ENCODE measurements around the gene HSPH1.

Gene HSPH1

DNA sequence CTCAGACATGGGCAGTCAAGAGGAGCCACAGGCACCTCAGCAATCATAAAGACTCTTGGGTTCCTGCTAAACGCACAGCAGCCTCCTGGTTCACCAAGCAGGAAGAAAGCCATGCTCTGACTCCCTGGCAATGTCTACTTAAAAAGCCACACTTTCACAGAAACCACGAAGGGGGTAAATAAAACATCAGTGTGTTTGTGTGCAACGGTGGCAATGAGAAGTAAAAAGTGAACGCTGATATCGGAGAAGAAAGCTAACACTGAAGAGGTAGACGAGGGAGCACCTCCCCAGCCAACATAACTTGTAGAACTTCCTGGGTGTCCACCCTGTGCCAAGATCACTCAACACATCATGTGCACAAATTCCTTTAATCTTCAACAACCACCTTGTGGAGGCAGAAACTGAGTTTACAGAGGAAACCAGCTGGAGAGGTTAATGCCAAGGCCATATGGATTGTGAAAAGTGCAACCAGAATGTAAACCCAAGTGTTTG lies 30.2 kb downstream of the HSPH1 start:
- FAIRE-seq (no peak), DNase-seq (ENCODE audit: insufficient read length, low spot score) (no peak)
- TF ChIP-seq CTCF (IDR thresholded peaks at IDR 0.05; ENCODE audit: insufficient read depth, missing control alignments) = no peak

- FAIRE-seq = no peak
- no peak for DNase-seq (ENCODE audit: insufficient read length, low spot score)
- no peak for TF ChIP-seq CTCF (IDR thresholded peaks at IDR 0.05; ENCODE audit: insufficient read depth, missing control alignments)
These were observed 32.3 kb downstream of the HSPH1 start for GRCh38 chr13:31129419-31129818.

GRCh38 chr13:31124204-31124603 lies 37.5 kb downstream of the HSPH1 start:
- FAIRE-seq (no peak), DNase-seq (ENCODE audit: insufficient read length, low spot score) (no peak)
- TF ChIP-seq CTCF (IDR thresholded peaks at IDR 0.05; ENCODE audit: insufficient read depth, missing control alignments) = no peak

GRCh38 chr13:31122544-31123260 lies 39.0 kb downstream of the HSPH1 start:
- TF ChIP-seq CTCF (IDR thresholded peaks at IDR 0.05; ENCODE audit: insufficient read depth, missing control alignments) = no peak
- DNase-seq (ENCODE audit: insufficient read length, low spot score) (no peak), FAIRE-seq (no peak)

DNA sequence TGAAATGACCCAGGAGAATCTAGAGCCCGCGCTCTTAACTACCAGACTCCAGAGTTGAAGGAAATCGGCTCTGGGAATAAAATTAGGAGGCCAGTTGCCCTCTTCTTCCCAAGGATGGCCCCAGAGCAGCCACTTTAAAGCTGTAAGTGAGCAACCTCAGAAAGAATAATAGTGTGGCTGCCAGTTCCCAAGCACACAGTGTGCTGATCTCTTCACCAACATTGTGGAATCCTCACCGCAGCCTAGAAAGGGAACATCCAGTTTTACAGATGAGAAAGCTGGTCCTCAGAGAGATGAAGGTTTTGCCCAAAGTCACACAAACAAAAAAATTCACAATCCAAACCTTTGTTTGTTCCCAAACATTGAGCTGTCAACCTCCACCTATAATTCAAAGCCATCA lies 39.6 kb downstream of the HSPH1 start:
- DNase-seq (ENCODE audit: insufficient read length, low spot score) (no peak), FAIRE-seq (no peak)
- TF ChIP-seq CTCF (IDR thresholded peaks at IDR 0.05; ENCODE audit: insufficient read depth, missing control alignments) = no peak

DNA sequence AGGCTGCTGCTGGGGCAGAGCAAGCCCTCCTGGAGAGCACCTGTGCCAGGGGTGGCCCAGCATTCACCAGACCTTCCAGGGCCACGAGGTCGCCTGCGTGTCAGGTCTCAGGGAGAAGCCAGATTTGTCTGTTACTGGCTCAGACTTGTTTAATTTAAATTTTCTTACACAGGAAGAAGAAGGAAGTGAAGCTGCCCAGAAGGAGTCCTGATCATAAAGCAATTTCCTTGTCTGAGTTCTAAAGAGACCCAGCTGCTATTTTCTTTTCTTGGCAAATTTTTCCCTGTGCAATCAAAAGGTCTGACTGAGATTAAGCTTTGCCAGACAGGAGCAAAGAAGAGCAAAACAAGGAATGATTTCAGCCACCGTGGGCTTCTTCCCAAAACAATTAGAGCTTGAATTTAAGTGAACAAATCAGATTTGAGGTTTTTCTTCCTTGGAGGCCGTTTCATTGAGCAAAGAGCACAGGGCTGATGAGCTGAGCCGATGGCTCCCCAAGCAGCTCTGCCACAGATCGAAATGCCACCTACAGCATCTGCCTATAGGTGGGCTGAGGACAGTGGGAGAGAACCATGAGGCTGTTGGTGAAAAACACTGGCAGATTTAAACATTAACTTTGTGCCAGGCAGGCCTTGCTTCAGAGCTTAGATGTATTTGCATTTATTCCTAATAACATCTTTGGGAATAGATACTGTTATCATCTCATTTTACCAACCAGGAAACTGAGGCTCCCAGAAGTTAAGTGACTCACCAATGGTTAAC lies 40.1 kb downstream of the HSPH1 start:
- no peak for DNase-seq (ENCODE audit: insufficient read length, low spot score)
- no peak for TF ChIP-seq CTCF (IDR thresholded peaks at IDR 0.05; ENCODE audit: insufficient read depth, missing control alignments)
- FAIRE-seq = no peak

Measured in D721Med (cell line).